Esophagus (tissue), 2 donors: ENCODE measurements around the gene HTRA3. TPM values are rescaled to one million over a fixed set of nuclear protein-coding genes. Genes with fewer than 3 reads are reported as not detected.

Experiments
- H3K27ac ChIP-seq, 2 donors: one replicate each; pipeline ENCODE4 v1.5.1; 2013; ENCODE audit warnings: low read depth in 2 of 2, mild to moderate bottlenecking in 2 of 2, inconsistent platforms in 1 of 2, low read length in 1 of 2, moderate library complexity in 1 of 2
- H3K27me3 ChIP-seq, 2 donors: one replicate each; pipeline ENCODE4 v1.6.1; 2013; ENCODE audit warnings: low read length in 2 of 2, control low read depth in 1 of 2, mild to moderate bottlenecking in 1 of 2; ENCODE audit not compliant: insufficient read depth in 2 of 2, control insufficient read depth in 1 of 2
- H3K36me3 ChIP-seq, 2 donors: one replicate each; pipeline ENCODE4 v1.6.1; 2013; ENCODE audit warnings: low read length in 1 of 2; ENCODE audit not compliant: control insufficient read depth in 2 of 2, insufficient read depth in 2 of 2
- H3K4me1 ChIP-seq, 2 donors: one replicate each; pipeline ENCODE4 v1.6.1; 2013; ENCODE audit warnings: low read length in 1 of 2; ENCODE audit not compliant: control insufficient read depth in 2 of 2, insufficient read depth in 2 of 2
- H3K4me3 ChIP-seq, 2 donors: one replicate each; pipeline ENCODE4 v1.5.1; 2013; ENCODE audit warnings: low read length in 2 of 2, mild to moderate bottlenecking in 2 of 2, low read depth in 1 of 2, moderate library complexity in 1 of 2
- H3K9me3 ChIP-seq, 2 donors: one replicate each; pipeline ENCODE4 v1.6.1; 2013; ENCODE audit warnings: mild to moderate bottlenecking in 2 of 2, low read depth in 1 of 2, low read length in 1 of 2, moderate library complexity in 1 of 2; ENCODE audit not compliant: control insufficient read depth in 2 of 2, insufficient read depth in 1 of 2
- WGBS, 2 donors: extraction: QIAGEN DNeasy Blood & Tissue Kit; methylation state at CpG; one replicate each; pipeline ENCODE4 v1.1.7; 2013; 5-methylcytosine and 5-hydroxymethylcytosine counted together
- polyA plus RNA-seq, 2 donors: library from polyadenylated mRNA; stranded (reverse); fragments of 200-250 nt; gene quantifications; one replicate each; pipeline ENCODE4 v1.2.3, GENCODE V29; 2013
- donor health status: healthy with polysubstance abuse.
- donor health status: Bipolar disorder and iron deficiency.

HTRA3 gene
- polyA plus RNA-seq, 2 donors = 1.4 to 3.4 TPM

- Histone ChIP-seq H3K4me1 (peaks cover 0 to 2% of the 10 kb centered on the region in 2 donors), H3K27ac (no peak overlapping the region), H3K36me3 (no peaks in the 10 kb centered on the region), H3K9me3 (no peaks in the 10 kb centered on the region), H3K27me3 (no peaks in the 10 kb centered on the region), H3K4me3 (no peak overlapping the region)
- WGBS, 2 donors = 84 to 88% methylated on average over 8 of the region's 8 CpGs
These were observed 21.1 kb downstream of the HTRA3 start for GRCh38 chr4:8290701-8290970.

GRCh38 chr4:8291036-8291682 lies 21.6 kb downstream of the HTRA3 start:
- Histone ChIP-seq H3K36me3 (no peaks in the 10 kb centered on the region), H3K4me1 (peaks cover 0 to 2% of the 10 kb centered on the region in 2 donors), H3K9me3 (no peaks in the 10 kb centered on the region), H3K27ac (no peak overlapping the region), H3K4me3 (no peak overlapping the region), H3K27me3 (no peaks in the 10 kb centered on the region)
- WGBS, 2 donors = 80 to 84% methylated on average over 21 of the region's 21 CpGs

- Histone ChIP-seq H3K27ac (no peak overlapping the region), H3K4me1 (peaks cover 0 to 2% of the 10 kb centered on the region in 2 donors), H3K36me3 (no peaks in the 10 kb centered on the region), H3K27me3 (no peaks in the 10 kb centered on the region), H3K4me3 (no peak overlapping the region), H3K9me3 (no peaks in the 10 kb centered on the region)
- 84 to 86% methylated on average over 19 of the region's 19 CpGs for WGBS, 2 donors
These were observed 22.3 kb downstream of the HTRA3 start for GRCh38 chr4:8291701-8292477.

- Histone ChIP-seq H3K36me3 (no peaks in the 10 kb centered on the region), H3K4me1 (peaks cover 0 to 2% of the 10 kb centered on the region in 2 donors), H3K27ac (no peak overlapping the region), H3K9me3 (no peaks in the 10 kb centered on the region), H3K27me3 (no peaks in the 10 kb centered on the region), H3K4me3 (no peak overlapping the region)
- 76 to 86% methylated on average over 8 of the region's 8 CpGs for WGBS, 2 donors
These were observed 23.0 kb downstream of the HTRA3 start for GRCh38 chr4:8292478-8293107.

- H3K27ac ChIP-seq = no peak overlapping the region
- no peak overlapping the region for H3K4me3 ChIP-seq
- H3K27me3 ChIP-seq = no peaks in the 10 kb centered on the region
- H3K4me1 ChIP-seq = peaks cover 0 to 2% of the 10 kb centered on the region in 2 donors
- no peaks in the 10 kb centered on the region for H3K36me3 ChIP-seq
- 78 to 79% methylated on average over 11 of the region's 11 CpGs for WGBS, 2 donors
- no peaks in the 10 kb centered on the region for H3K9me3 ChIP-seq
These were observed 23.8 kb downstream of the HTRA3 start for GRCh38 chr4:8293131-8293975.

- H3K9me3 ChIP-seq = no peaks in the 10 kb centered on the region
- H3K27me3 ChIP-seq = no peaks in the 10 kb centered on the region
- no peaks in the 10 kb centered on the region for H3K36me3 ChIP-seq
- H3K4me3 ChIP-seq = no peak overlapping the region
- 84 to 93% methylated on average over 9 of the region's 9 CpGs for WGBS, 2 donors
- no peak overlapping the region for H3K27ac ChIP-seq
- H3K4me1 ChIP-seq = peaks cover 0 to 2% of the 10 kb centered on the region in 2 donors
These were observed 24.5 kb downstream of the HTRA3 start for GRCh38 chr4:8294036-8294435.

- no peak overlapping the region for H3K27ac ChIP-seq
- H3K4me3 ChIP-seq = no peak overlapping the region
- H3K36me3 ChIP-seq = no peaks in the 10 kb centered on the region
- no peaks in the 10 kb centered on the region for H3K4me1 ChIP-seq
- 83 to 91% methylated on average over 2 of the region's 2 CpGs for WGBS, 2 donors
- no peaks in the 10 kb centered on the region for H3K9me3 ChIP-seq
- no peaks in the 10 kb centered on the region for H3K27me3 ChIP-seq
These were observed 25.2 kb downstream of the HTRA3 start for GRCh38 chr4:8294775-8295174.

GRCh38 chr4:8295471-8295870 lies 25.9 kb downstream of the HTRA3 start:
- no peaks in the 10 kb centered on the region for H3K9me3 ChIP-seq
- 79 to 85% methylated on average over 6 of the region's 6 CpGs for WGBS, 2 donors
- H3K27me3 ChIP-seq = no peaks in the 10 kb centered on the region
- H3K4me3 ChIP-seq = no peak overlapping the region
- no peaks in the 10 kb centered on the region for H3K36me3 ChIP-seq
- no peaks in the 10 kb centered on the region for H3K4me1 ChIP-seq
- H3K27ac ChIP-seq = no peak overlapping the region

- Histone ChIP-seq H3K36me3 (no peaks in the 10 kb centered on the region), H3K9me3 (no peaks in the 10 kb centered on the region), H3K27me3 (no peaks in the 10 kb centered on the region), H3K4me1 (no peaks in the 10 kb centered on the region), H3K4me3 (no peak overlapping the region), H3K27ac (no peak overlapping the region)
- WGBS, 2 donors = 47 to 58% methylated on average over 3 of the region's 3 CpGs
These were observed 26.9 kb downstream of the HTRA3 start for GRCh38 chr4:8296491-8296890.
